DMS114 treated with DMSO at 0.1 percent for 48 hours (cell line): ENCODE results near the gene ANKRD30B.
"Not testable (repeated sequence)": the region's sequence is repeated elsewhere in the genome, so short reads cannot be mapped to it uniquely, and the experiment has no call there.

Source experiments
- DNase-seq: peaks from one replicate; lab custom pipeline; 2025; ENCODE audit not compliant: unreplicated experiment; lab: John Stamatoyannopoulos, UW

Gene ANKRD30B, protein sequence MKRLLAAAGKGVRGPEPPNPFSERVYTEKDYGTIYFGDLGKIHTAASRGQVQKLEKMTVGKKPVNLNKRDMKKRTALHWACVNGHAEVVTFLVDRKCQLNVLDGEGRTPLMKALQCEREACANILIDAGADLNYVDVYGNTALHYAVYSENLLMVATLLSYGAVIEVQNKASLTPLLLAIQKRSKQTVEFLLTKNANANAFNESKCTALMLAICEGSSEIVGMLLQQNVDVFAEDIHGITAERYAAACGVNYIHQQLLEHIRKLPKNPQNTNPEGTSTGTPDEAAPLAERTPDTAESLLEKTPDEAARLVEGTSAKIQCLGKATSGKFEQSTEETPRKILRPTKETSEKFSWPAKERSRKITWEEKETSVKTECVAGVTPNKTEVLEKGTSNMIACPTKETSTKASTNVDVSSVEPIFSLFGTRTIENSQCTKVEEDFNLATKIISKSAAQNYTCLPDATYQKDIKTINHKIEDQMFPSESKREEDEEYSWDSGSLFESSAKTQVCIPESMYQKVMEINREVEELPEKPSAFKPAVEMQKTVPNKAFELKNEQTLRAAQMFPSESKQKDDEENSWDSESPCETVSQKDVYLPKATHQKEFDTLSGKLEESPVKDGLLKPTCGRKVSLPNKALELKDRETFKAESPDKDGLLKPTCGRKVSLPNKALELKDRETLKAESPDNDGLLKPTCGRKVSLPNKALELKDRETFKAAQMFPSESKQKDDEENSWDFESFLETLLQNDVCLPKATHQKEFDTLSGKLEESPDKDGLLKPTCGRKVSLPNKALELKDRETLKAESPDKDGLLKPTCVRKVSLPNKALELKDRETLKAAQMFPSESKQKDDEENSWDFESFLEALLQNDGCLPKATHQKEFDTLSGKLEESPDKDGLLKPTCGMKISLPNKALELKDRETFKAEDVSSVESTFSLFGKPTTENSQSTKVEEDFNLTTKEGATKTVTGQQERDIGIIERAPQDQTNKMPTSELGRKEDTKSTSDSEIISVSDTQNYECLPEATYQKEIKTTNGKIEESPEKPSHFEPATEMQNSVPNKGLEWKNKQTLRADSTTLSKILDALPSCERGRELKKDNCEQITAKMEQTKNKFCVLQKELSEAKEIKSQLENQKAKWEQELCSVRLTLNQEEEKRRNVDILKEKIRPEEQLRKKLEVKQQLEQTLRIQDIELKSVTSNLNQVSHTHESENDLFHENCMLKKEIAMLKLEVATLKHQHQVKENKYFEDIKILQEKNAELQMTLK (N-terminal part only)

DNA sequence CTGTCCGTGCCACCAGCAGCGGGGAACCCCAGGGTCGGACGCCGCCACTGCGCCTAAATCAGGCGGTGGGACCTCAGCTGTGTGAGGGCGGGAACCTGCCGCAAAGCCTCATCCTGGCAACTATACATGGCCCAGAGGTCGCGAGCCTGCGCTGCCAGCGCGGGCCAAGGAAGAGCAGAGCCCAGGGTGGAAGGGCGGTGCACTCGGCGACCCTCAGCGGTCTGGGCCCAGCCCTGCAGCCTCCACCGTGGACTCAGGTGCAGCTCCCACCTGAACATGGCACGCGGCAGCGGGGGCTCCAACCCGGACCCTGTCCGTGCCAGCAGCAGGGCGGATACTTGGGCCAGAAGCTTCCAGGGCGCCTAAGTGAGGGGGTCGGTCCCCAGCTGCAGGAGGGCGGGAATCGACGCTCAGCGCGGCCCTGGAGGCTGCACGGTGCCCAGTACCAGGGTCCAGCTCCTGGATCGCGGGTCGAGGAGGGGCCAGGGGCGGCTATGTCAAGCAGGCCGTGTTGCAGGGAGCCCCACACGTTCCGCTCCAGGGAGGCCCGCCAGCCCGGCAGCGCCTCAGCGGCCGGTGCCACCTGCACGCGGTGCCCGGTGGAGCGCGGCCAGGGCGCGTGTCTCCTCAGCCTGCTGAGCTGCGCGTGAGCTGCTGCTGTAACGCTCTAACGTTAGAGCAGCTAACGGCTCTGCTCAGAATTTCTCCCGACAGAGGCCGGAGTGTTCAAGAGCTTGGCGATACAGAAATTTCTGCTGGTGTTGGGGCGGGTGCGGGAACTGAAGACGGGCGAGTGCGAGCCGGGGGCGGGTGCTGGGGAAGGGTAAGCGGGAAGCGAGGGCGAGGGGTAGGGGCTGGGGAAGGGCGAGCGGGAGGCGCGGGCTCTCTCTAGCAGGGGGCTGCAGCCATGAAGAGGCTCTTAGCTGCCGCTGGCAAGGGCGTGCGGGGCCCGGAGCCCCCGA is at the start of gene ANKRD30B:
Gene ANKRD30B (plus strand): TSS at position 660 of the 962 bp plus-strand sequence. CDS start 248 bp downstream, at position 908.
- no peak for DNase-seq

DNA sequence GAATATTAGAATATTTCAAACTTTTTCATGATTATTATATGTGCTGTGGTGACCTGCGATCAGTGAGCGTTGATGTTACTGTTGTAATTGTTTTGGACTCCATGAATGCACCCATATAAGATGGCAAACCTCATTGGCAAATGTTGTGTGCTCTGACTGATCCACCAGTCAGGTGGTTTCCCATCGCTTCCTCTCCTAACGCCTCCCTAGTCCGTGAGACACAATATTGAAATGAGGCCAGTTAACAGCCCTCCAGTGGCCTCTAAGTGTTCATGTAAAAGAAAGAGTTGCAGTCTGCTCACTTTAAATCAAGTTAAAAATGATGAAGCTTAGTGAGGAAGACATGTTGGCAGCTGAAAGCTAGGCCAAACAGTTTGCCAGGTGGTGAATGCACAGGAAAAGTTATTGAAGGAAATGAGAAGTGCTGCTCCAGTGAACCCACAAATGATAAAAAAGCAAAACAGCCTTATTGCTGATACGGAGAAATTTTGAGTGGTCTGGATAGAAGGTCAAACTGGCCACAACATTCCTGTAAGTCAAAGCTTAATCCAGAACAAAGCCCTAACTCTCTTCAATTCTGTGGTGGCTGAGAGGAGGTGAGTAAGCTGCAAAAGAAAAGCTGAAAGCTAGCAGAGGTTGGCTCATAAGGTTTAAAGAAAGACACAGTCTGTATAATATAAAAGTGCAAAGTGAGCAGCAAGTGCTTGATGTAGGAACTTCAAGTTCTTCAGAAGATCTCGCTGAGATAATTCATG is 46.5 kb upstream of the ANKRD30B start:
- not testable (repeated sequence) for DNase-seq

DNA sequence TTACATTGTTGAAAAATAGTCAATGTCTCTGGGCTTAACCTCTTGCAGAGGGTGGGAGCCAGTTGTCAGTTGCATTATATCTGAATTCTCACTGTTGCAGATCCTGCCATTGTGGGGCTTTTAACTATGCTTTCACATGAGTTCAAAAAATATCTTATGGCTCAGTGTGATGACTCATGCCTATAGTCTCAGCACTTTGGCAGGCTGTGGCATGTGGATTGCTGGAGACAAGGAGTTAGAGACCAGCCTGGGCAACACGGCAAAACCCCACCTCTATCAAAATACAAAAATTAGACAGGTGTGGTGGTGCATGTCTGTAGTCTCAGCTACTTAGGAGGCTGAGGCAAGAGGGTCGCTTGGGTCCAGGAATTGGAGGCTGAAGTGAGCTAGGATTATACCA is 38.2 kb upstream of the ANKRD30B start:
- DNase-seq: not testable (repeated sequence)

DNA sequence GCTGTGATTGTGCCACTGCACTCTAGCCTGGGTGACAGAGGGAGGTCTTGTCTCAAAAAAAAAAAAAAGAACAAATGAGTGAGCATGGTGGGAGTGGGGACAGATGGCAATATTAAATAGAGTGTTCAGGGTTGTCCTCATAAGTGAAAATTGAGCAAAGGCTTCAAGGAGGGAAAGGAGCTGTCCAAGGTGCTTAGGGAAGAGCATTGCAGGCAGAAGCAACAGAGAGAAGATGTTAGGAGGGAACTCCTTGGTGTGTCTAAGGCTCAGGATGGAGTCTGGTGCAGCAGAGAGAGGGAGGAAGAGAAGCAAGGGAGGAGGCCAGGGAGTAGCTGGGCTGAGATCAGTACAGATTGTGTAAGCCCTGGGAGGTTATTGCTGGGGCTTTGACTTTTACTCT is 26.4 kb upstream of the ANKRD30B start:
- not testable (repeated sequence) for DNase-seq

DNA sequence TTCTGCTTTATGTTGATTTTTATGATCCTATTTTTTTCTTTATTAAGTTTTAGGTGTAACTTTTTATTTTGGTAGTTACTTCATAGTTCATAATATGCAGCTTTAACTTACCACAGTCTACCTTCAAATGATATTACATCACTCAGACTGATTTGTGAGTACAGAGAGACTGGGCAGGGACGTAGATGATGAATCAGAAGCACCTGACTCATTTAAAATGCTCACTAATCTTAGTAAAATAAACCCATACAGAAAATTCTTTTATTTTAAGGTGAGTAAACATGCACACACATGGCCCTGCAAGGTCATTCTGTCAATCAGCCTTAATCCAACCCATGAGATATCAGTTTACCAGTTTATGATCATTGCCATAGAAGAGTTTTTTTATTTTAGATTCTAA is 8.9 kb upstream of the ANKRD30B start:
- not testable (repeated sequence) for DNase-seq

DNA sequence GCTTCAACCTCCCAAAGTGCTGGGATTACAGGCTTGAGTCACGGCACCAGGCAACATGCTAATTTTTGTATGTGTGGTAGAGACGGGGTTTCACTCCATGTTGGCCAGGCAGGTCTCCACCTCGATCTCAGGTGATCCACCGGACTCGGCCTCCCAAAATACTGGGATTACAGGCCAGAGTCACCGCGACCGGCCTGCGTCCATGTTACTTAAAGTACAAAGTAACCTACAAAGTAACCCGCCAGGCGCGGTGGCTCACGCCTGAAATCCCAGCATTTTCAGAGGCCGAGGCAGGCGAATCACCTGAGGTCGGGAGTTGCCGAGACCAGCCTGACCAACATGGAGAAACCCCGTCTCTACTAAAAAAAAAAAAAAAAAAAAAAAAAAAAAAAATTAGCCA is 1.1 kb upstream of the ANKRD30B start:
- DNase-seq: no peak

DNA sequence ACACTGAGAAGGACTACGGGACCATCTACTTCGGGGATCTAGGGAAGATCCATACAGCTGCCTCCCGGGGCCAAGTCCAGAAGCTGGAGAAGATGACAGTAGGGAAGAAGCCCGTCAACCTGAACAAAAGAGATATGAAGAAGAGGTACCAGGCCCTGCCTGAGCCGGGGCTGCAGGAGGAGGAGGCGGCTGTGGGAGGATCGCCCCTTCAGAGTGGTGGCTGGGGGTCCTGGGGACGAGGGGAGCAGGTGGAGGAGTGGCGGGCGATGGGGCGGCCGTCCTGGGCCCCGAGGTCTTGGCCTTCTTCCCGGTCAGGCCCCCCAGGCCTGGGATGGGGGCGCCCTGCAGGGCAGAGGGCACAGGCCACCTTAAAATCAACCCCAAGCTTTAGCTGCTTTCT is 524 bp downstream of the ANKRD30B start:
- DNase-seq: no peak

DNA sequence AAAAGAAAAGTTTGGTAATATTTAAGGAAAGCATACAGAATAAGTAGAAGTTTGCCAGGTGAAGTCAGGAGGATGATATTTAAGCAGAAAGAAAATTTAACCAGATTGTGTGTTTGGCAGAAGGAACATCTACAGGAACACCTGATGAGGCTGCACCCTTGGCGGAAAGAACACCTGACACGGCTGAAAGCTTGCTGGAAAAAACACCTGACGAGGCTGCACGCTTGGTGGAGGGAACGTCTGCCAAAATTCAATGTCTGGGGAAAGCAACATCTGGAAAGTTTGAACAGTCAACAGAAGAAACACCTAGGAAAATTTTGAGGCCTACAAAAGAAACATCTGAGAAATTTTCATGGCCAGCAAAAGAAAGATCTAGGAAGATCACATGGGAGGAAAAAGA is 15.6 kb downstream of the ANKRD30B start:
- not testable (repeated sequence) for DNase-seq

DNA sequence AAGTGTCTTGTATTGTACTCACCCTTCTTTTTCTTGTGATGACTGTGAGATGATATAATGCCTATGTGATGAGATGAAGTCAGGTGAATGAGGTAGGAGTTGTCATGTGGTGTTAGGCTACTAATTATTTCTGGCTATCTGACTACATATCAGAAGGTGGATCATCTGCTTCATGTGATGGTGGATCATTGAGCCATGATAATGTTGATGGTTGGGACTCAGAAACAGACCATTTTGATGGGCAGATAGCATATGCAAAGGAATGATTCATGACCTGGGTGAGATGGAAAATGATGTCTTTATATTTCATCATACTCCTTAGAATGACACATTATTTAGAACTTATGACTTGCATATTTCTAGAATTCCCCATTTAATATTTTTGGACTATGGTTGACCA is 19.5 kb downstream of the ANKRD30B start:
- DNase-seq: no peak

DNA sequence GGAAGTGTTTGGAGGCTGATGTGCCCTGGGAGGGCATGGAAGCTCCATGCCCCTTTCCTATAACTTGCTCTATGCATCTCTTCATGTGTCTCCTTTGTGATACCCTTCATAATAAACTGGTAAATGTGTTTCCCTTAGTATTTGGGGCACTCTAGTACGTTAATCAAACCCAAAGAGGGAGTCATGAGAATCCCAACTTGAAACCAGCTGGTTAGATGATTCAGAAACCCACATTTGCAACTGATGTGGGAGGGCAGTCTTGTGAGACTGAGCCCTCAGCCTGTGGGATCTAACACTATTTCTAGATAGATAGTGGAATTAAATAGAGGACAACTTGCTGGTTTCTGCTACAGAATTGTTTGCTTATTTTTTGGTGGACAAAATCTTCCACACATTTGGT is 20.3 kb downstream of the ANKRD30B start:
- no peak for DNase-seq

DNA sequence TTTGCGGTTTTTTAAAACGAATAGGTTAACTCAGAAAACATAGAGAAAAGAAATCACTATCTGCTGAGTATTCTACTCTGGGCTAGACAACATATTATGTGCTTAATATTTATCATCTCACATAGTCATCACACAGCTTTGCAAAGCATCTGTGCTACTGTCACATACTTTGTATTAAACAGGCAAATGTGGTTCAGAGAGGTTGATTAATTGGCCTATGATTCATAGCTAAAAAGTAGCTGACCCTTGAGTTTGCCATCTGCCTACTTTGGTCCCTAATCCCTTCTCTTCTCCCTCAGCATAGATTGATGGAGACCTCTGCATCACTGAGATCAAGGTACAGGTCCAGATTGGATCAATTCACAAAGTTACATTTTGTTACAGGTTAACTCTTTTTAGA is 21.4 kb downstream of the ANKRD30B start:
- DNase-seq: no peak

DNA sequence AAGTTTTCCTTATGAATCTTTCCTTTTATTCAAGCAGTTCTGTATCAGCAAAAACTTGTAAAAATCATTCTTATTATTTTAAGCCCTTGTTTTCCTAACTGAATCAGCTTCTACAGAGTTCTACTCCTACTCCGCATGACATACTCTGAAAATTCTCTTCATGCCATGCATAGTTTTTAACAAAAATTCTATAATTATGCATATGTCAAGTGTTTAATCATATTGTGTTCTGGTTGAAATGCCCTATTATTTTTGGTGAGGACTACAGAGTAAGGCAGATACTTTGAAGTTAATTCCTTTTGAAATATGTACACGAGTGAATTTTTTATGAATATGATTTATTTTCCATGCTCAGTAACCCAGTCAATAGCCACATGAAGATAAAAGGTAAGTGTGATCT is 28.8 kb downstream of the ANKRD30B start:
- DNase-seq: no peak

DNA sequence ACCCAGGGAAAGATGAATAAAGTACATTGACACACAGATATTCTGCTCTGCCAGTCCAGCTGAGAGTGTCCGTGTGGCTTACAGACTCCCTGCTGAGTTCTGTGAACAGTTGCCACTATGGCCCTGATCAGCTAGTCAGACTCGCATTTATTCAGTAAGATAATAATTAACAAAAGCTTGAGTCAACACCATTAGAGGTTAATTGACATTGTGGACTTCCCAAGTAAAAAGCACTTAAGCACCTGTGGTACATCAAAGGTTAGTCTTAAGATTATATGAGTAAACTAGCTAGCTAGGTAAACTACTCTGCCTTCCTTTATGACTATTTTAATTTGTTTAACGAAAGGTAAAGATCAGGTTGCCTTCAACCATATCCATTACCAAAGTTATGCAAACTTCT is 33.7 kb downstream of the ANKRD30B start:
- no peak for DNase-seq

DNA sequence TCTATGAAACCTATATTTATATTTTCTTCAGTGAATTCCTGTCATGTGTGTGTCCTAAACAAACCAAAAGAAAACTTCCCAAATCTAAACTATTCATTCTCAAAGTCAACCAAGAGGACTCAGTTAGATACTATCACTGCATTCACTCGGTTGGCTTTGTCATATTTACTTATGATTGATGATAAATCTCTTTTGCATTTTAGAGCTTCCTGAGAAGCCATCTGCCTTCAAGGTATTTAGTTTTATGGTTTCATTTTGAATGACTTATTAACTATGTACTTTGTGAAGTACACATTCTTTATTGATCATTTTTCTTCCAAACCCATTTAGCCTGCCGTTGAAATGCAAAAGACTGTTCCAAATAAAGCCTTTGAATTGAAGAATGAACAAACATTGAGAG is 36.2 kb downstream of the ANKRD30B start:
- DNase-seq: no peak

DNA sequence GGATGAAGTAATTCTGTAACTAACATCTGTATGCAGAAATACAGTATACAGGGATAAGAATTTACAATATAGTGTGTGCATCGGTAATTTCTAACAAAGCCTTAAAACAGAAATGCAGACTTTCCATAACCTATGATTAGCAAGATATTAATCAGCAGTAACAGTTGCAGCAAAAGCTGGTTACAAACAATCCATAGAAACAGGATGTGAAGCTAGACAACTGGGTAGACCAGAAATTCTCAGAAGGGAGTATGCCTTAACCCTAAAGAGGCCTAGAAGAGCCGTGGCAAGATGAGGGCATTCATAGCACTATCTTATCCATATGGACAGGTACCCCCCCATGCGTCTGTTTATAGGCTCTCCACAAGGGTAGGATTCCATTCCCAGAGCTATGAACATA is 48.9 kb downstream of the ANKRD30B start:
- DNase-seq: not testable (repeated sequence)

DNA sequence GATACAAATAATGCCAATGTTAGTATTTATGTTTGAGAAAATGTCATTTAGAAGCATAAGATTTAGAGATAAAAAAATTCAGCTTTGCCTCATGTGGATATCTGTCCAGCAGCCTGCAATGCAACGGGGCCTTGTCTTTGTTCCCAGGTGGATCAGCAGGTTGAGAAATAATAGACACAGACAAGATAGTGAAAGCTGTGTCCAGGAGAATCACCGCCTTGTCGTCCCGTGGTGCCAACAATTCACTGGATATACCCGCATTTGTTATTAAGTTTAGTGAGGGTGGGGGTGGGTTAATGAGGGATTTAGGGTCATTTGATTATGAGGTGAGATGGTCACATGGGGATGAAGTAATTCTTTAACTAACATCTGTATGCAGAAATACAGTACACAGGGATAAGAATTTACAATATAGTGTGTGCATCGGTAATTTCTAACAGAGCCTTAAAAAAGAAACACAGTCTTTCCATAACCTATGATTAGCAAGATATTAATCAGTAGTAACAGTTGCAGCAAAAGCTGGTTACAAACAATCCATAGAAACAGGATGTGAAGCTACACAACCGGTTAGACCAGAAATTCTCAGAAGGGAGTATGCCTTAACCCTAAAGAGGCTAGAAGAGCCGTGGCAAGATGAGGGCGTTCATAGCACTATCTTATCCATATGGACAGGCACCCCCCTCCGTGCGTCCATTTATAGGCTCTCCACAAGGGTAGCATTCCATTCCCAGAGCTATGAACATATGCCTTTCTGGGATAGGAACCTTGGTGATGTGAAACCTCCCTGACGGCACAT is 50.2 kb downstream of the ANKRD30B start:
- not testable (repeated sequence) for DNase-seq

DNA sequence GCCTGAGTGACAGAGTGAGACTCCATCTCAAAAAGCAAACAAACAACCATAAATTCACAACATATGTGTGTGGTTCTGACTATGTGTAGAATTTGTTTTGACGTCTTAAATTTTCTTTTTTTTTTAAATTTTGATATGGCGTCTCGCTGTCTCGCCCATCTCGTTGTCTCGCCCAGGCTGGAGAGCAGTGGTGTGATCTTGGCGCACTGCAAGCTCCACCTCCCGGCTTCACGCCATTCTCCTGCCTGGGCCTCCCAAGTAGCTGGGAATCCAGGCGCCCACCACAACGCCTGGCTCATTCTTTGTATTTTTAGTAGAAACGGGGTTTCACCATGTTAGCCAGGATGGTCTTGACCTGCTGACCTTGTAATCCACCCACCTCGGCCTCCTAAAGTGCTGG is 63.1 kb downstream of the ANKRD30B start:
- not testable (repeated sequence) for DNase-seq

DNA sequence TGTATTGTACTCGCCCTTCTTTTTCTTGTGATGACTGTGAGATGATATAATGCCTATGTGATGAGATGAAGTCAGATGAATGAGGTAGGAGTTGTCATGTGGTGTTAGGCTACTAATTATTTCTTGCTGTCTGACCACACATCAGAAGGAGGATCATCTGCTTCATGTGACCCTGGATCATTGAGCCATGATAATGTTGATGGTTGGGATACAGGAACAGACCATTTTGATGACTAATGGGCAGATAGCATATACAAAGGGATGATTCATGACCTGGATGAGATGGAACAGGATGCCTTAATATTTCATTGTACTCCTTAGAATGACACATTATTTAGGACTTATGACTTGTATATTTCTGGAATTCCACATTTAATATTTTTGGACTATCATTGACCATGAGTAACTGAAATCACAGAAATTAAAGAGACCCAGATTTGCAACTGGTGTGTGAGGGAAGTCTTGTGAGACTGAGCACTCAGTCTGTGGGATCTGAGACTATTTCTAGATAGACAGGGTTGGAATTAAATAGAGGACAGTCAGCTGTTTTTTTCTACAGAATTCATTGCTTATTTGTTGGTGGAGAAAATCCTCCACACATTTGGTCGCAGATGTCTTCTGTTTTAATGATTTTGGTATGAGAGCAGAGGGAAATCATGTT is 79.1 kb downstream of the ANKRD30B start:
- not testable (repeated sequence) for DNase-seq
